GM19193 (cell line): ENCODE measurements around the gene CCNI.
A peak's percentile ranks its signal among the peaks of the same experiment; 100 is the strongest.

ENCODE experiments used
- POLR2A ChIP-seq: IDR thresholded peaks from 4 replicates; pipeline ENCODE4 v1.6.1; 2011; ENCODE audit not compliant: insufficient read depth, insufficient read length; ENCODE audit errors: extremely low read depth

The CCNI gene, protein sequence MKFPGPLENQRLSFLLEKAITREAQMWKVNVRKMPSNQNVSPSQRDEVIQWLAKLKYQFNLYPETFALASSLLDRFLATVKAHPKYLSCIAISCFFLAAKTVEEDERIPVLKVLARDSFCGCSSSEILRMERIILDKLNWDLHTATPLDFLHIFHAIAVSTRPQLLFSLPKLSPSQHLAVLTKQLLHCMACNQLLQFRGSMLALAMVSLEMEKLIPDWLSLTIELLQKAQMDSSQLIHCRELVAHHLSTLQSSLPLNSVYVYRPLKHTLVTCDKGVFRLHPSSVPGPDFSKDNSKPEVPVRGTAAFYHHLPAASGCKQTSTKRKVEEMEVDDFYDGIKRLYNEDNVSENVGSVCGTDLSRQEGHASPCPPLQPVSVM

DNA sequence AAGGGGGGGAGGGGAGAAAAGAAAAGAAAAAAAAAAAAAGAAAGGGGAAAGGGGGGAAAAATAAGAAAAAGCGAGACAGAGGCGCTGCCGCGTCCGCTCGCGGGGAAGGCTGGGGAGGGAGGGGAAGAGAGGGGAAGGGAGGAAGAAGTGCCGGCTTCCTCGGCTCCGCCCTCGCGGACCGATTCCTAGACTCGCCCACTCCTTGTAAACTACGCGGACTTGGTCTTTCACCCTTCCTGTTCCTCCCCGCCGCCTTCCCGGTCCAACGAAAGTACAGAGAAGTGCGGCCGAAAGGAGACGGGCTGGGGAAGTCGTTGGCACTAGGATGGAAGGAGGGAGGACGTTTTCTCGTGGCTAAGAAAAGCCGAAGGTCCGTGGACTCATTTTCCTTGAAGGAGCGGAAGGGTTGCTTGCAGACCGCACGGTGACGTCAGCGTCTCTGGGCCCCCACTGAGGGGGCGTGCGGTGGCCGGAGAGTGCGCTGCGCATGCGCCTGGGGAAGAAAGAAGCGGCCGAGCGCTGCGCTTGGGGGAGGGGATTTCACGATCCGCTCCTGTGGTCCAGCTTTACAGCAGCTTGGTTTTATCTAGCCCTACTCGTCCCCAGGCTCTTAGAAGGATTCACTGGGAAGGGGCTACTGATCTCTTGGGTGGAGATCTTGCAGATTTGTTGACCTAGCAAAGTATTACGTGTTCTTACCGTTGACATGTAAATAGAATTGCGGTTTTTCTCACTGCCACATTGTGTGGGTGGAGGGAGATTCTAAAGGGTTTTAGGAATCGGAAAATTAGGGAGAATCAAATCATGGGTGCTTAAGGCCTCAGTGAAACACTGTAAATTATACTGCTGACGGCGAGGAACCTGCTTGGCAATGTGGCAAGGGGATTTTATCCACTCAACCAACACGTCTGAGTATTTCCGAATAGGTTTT is at the start of gene CCNI:
Gene CCNI (minus strand): TSS at position 121 of the 931 bp plus-strand sequence. CDS start 9,627 bp downstream, outside the sequence.
- TF ChIP-seq POLR2A = peak; percentile 86

DNA sequence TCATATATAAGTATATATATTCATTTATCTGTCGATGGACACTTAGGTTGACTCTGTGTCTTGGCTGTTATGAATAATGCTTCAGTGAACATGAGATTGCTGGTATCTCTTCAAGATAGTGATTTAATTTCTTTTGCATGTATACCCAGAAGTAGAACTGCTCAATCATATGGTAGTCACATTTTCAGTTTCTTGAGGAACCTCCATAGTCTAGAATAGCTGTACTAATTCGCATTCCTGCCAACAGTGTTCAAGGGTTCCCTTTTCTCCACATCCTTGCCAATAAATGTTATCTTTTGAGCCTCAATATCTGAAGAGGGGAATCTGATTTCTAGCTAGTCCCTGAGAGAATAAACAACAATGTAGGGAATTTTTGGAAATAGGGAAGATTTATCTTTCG is 48.8 kb upstream of the CCNI start:
- no peak for TF ChIP-seq POLR2A

DNA sequence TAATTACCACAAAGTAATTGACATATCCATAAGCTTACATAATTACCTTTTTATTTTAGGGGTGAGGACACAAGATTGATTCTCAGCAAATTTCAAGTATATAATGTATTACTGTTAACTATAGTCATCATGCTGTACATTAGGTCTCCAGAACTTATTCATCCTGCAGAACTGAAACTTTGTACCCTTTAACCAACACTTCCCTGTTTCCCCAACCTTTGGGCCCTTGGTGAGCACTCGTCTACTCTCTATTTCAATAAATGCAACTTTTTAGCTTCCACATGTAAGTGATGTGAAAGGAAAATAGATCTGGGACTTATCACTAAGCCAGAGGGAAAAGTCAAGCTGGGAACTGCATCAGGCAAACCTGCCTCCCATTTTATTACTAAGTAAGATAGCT is 47.6 kb upstream of the CCNI start:
- TF ChIP-seq POLR2A = no peak

DNA sequence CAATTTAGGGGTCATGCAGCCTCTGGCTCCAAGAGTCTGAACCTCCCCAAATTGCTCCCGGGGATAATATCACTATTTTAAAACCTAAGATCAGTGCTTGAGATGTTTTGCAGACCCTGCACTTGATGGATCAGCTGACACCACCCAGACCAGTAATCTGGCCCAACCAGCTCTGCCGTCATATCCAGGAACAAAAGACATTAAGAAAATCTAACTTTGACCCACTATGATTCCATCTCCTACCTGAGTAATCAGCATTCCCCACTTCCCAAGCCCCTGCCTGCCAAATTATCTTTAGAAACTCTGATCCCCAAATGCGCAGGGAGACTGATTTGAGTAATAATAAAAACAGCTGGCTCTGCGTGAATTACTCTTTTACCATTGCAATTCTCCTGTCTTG is 46.9 kb upstream of the CCNI start:
- TF ChIP-seq POLR2A = no peak

DNA sequence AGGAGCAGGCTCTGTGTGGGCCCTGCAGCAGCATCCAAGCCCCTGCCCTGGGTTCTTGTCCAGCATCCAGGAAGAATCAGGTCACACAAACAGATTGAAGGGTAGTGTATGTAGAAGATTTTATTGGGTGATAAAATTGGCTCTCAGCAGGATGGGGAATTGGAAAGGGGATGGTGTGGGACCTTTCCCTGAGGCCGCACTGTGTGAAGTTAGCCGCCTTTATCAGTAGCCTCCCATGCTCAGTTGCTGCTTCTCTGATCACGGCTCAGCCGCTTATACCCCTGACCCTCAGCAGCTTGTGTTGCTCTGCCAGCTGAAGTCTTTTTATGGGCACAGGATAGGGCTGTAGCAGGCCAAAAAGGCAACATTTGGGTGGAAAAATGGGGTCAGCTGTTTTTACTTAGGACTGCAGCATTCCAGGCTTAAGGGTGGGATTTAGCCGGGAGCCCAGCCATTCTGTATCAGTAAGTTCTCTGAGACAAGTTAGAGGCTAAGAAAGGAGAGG is 46.0 kb upstream of the CCNI start:
- no peak for TF ChIP-seq POLR2A

DNA sequence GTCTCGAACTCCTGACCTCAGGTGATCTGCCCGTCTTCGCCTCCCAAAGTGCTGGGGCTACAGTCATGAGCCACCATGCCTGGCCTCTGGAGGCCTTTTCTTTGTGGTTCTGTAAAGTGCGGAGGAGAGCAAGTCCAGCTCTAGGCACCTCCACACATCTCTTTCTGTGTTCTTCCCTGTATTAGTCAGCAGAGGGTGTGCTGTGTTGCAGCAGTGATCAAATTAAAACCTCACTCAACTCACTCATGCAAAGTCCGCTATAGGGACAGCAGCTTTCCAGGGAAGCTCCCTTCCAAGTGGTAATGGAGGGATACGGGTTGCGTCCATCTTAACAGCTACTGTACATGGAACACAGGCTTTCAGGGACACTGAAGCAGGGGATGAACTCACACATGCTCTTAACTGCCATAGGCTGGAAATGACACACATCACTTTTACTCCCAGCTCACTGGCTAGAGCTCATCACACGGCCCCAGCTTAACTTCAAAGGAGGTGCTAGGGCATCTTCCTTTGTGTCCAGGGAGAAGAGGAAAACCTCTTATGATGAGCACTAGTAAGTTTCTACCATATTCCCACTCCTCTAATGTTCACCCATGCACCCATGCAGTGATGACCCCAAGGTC is 45.2 kb upstream of the CCNI start:
- TF ChIP-seq POLR2A = no peak

DNA sequence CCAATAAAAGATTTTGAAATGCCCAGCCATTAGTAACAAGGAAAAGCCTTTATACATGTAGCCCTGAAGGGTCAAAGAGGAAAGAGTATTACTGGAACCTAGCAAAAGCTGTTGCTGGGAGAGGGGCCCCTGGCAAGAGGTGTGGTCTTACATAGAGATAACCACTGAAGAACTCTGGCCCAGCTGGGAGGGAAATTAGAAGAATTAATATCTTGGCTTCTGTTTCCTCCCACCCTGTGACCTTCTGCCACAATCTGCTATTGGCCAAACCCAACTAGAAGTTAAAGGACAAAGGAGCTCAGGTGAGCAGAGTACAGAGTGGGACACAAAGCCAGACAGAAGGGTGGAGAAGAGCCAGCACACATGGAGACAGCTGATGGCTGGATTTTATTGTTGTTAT is 41.9 kb upstream of the CCNI start:
- no peak for TF ChIP-seq POLR2A

DNA sequence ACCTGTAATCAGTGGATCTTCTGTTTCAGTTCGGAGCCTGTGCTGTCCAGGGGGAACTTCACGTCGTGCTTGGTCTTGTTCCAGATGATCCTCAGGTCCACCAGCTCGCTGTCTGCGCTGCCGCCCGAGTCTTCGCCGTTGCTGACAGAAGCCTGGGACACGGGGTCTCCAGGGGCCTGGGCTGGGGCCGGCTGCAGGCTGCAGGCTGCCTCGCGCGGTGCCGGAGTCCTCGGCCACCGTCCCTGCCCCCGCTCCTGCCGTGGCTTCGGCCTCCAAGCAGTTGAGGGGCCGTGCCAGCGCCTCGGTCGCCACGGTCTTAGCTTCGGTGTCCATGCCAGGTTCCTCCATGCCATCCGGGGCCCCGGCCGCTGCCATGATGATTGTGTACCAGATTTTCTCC is 37.3 kb upstream of the CCNI start:
- TF ChIP-seq POLR2A = no peak

DNA sequence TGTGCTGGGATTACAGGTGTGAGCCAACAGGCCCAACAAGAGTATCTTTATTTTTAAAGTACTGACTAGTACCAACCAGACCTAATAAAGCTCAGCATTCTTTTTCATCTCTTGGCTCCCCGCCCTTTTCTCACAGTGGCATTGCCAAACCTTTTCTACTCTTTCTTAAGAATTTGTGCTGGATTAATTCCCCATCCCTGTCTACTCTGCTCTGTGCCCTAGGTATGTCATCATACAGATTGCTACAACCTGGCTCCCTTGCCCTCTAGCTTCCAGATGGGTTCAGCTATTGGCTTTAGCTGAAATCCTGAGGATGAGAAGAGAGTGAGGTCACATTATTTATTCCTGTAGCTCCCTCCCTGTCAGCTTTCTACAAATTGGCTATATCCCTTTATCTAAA is 34.9 kb upstream of the CCNI start:
- no peak for TF ChIP-seq POLR2A

DNA sequence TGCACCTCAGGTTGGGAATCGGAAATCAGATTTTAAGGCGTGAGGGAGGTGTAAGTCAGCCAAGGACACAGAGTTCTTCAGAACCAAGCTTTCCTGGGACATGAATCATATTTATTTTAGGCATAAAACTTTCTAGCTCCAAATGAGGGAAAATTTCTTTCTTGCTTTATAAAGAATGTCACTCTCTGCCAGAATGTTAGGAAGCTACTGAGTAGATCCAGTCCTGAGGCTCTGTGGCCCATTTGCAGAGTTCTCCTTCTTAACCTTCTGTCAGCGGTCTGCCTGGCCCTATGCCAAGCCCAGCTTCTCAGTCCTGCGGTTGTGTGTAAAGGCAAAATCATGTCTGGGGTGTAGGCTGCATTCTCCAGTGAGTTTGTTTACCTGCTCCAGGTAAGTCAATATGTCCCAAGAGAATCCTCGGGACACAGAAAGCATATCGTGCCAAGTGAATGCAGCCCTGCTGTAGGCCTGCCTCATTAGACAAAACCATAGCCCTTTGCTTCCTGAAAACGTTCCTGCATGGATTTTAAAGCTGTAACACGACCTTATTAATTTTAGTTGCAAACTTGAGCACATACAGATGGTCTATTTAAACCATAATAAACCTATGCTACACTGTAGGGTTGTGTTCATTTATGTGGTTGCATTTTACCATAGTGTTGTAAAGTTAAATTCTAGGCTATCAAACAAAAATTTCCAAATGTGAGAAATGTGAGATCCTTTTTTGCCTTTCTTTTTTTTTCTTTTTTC is 29.2 kb upstream of the CCNI start:
- no peak for TF ChIP-seq POLR2A

DNA sequence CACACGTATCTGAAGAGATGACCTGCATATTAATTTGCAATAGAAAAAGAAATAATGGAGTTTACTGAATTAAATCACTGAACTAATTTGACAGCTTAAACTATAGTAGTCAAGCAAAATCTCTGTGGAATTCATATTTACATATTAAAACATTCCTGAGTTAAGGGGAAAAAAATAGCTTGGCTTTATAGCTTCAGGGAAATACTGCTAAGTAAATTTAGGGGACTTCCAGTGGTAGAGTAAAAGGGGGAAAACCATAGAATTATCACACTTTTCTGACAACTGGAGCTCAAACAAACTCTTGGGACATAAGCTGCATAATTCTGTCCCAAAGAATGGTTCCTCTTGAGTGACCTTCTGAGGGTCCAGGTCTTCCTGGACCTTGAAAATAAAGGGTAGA is 28.6 kb upstream of the CCNI start:
- TF ChIP-seq POLR2A = no peak

DNA sequence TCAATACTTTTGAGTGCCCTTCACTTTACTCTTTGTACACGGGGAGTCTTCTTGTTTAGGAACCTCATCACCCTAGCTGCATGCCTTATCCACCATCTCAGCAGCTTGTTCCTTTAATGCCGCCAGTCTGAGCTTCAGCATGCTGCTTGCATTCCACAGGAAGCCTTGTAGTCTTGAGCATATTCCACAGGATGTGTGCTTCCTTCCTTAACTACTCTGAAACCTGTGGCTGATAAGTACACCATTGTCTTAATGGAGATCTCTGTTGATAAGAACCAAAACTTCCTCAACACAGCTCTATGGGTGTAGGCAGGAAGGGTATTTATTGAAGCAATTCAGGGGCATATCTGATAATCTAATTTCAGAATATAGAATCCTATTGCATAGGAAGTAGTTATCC is 24.4 kb upstream of the CCNI start:
- no peak for TF ChIP-seq POLR2A

DNA sequence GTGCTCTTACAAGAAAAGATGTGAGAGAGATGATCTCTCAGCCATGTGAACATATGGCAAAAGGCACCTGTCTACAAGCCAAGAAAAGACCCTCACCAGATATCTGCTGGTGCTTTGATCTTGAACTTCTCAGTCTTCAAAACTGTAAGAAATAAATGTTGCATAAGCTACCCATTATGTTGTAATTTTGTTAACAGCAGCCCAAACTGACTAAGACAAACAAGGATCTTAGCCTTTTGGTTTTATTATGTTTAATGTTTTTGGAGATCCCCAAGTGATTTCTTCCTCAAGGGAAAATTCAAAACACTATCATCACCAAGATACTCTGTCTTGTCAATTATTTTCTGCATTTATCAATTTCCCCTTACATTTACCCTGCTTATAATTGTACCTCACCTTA is 21.8 kb upstream of the CCNI start:
- TF ChIP-seq POLR2A = no peak

DNA sequence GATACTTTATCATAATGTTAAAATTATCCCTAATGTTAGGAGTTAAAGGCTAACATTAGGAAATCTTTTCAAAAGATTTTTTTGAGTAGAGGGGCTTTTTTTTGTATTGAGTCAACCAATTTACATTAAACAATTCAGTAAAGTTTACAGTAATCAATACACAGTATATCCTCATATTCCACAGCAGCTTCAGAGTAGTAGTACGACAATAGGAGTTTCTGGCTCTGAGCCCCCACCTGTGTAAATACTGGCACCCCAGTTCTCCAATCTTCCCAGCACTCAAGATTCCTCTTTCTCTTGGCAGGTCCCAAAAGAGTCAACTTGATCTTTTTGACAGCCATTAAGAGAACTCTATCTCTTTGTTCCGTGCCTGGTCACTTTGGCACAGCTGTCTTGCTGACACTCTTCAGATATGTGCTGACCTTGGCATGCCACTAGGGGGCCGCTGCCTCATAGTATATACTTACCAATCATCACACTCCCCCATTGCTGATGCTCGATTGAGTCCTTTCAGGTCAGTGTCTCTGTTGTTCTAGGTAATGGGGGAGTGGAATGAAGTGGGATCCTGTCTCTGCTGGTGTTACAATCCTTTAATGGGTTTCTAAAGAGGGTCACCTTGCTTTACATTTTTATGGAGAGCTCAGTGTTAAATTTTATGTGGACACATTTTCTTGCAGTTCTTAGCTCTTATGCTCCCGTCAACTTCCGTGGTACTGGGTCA is 19.5 kb upstream of the CCNI start:
- no peak for TF ChIP-seq POLR2A

DNA sequence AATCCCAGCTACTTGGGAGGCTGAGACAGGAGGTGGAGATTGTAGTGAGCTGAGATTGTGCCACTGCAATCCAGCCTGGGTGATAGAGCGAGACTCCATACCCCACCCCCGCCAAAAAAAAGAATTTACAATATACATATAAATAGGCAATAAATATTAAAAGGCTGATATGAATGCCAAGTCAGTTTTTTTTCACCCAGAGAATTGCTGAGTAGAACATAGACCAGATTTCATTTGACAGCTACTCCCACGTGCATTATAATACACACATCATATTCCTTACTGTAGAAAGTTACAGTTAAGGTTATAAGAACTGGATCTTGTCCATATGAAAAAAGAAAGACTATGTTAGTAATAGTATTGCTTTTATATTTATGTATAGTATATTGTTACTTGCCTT is 18.7 kb upstream of the CCNI start:
- TF ChIP-seq POLR2A = no peak

DNA sequence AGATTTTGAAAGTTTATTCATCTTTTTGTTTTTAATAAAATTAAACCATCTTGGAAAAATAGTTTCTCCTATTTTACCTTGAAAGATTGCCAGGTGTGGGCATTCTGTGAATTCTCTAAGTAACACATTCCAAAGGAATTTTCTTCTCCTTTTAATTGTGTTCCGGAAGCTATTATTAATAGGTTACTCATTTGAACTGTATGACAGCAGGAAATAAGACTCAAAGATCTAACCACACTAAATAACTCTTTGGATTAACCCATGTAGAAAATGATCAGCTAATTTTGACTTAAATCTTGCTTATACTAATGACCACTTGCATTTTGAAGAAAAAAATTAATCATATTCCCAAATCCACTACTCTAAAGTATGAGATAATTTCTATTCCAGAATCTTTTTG is 17.6 kb upstream of the CCNI start:
- no peak for TF ChIP-seq POLR2A
